Endothelial cell of umbilical vein (primary cell): ENCODE data around the gene PRRT4. TPM values are rescaled to one million over a fixed set of nuclear protein-coding genes. Genes with fewer than 3 reads are reported as not detected.

Source experiments
- BruUV-seq: library from RNA; stranded (reverse); fragments of 400-500 nt; replicated peaks from 2 replicates; lab custom pipeline; 2021; lab: Mats Ljungman, UMichigan
- CTCF ChIA-PET: fragments of 300-600, 350-600 bp; sonication (Branson Sonifier 250); formaldehyde crosslinking; loops from one replicate; lab custom pipeline; 2021; ENCODE audit warnings: antibody characterized with exemption, inconsistent platforms; lab: Charles Lee
- POLR2A ChIA-PET: fragments of 300-600, 350-600 bp; sonication (Branson Sonifier 250); formaldehyde crosslinking; loops from one replicate; lab custom pipeline; 2021; ENCODE audit warnings: antibody characterized with exemption, inconsistent platforms; lab: Charles Lee
- DNase-seq: peaks from one replicate; pipeline ENCODE4 v3.0.0-alpha.2; 2011; ENCODE audit warnings: low read depth, low spot score
- FAIRE-seq: peaks from 2 replicates; lab custom pipeline; 2011; peaks lifted over from hg19 to GRCh38; lab: Jason Lieb, UNC
- H2AFZ ChIP-seq: 2 replicates; pipeline ENCODE4 v1.6.0; 2012; ENCODE audit warnings: low read depth, low read length, control low read depth, inconsistent platforms
- H3K27ac ChIP-seq: 2 replicates; pipeline ENCODE4 v1.5.1; 2011; ENCODE audit warnings: low read depth, mild to moderate bottlenecking, control low read depth, low read length, moderate library complexity; ENCODE audit not compliant: insufficient read depth
- H3K27me3 ChIP-seq, 2 experiments: 2 replicates each; pipeline versions ENCODE4 v1.6.0 to v1.6.1; 2011; ENCODE audit warnings: low read length in 2 of 2, mixed read lengths in 1 of 2; ENCODE audit not compliant: control insufficient read depth in 2 of 2, insufficient read depth in 2 of 2
- H3K36me3 ChIP-seq, 2 experiments: 2 replicates in 1 of 2; 3 replicates in 1 of 2; pipeline ENCODE4 v1.5.1; 2011; ENCODE audit warnings: low read length in 2 of 2, mild to moderate bottlenecking in 1 of 2, moderate library complexity in 1 of 2; ENCODE audit not compliant: control insufficient read depth in 2 of 2, insufficient read depth in 2 of 2; ENCODE audit errors: extremely low read depth in 1 of 2
- H3K4me1 ChIP-seq: 3 replicates; pipeline ENCODE4 v1.5.1; 2011; ENCODE audit warnings: mild to moderate bottlenecking, low read length; ENCODE audit not compliant: control insufficient read depth, insufficient read depth; ENCODE audit errors: extremely low read depth
- H3K4me2 ChIP-seq: 2 replicates; pipeline ENCODE4 v1.6.1; 2011; ENCODE audit warnings: low read length, control low read depth, mixed read lengths; ENCODE audit not compliant: insufficient read depth
- H3K4me3 ChIP-seq, 3 experiments: fragments of 200-600 bp in 1 of 3; sonication (generic), shearing (Covaris generic) in 1 of 3; replicated peaks in 1 of 3; 2 replicates each; pipeline ENCODE4 v1.5.1; 2011 to 2016; ENCODE audit warnings: control low read depth in 3 of 3, low read length in 3 of 3, mild to moderate bottlenecking in 2 of 3, inconsistent platforms in 1 of 3, low read depth in 1 of 3, moderate library complexity in 1 of 3; ENCODE audit not compliant: insufficient read depth in 1 of 3
- H3K79me2 ChIP-seq: 2 replicates; pipeline ENCODE4 v1.6.0; 2012; ENCODE audit warnings: low read length, inconsistent platforms; ENCODE audit not compliant: control insufficient read depth, insufficient read depth
- H3K9ac ChIP-seq: replicated peaks from 2 replicates; pipeline ENCODE3; 2011; ENCODE audit warnings: low read length, control low read depth; ENCODE audit not compliant: insufficient read depth; ENCODE audit errors: extremely low read depth
- H3K9me1 ChIP-seq: replicated peaks from 3 replicates; pipeline ENCODE4 v1.6.0; 2011; ENCODE audit warnings: mild to moderate bottlenecking, low read length; ENCODE audit not compliant: control insufficient read depth, insufficient read depth; ENCODE audit errors: extremely low read depth
- H3K9me3 ChIP-seq: replicated peaks from 2 replicates; pipeline ENCODE4 v1.5.1; 2012; ENCODE audit warnings: low read length, inconsistent platforms; ENCODE audit not compliant: control insufficient read depth, insufficient read depth
- H4K20me1 ChIP-seq: replicated peaks from 2 replicates; pipeline ENCODE3; 2011; ENCODE audit warnings: mild to moderate bottlenecking, low read length; ENCODE audit not compliant: control insufficient read depth, insufficient read depth; ENCODE audit errors: extremely low read depth
- EZH2 ChIP-seq: IDR thresholded peaks from 2 replicates; pipeline ENCODE4 v1.6.1; 2012; ENCODE audit warnings: borderline replicate concordance, low read depth, mild to moderate bottlenecking, moderate library complexity, low read length, inconsistent platforms; ENCODE audit not compliant: severe bottlenecking
- FOS ChIP-seq: IDR thresholded peaks from 2 replicates; pipeline ENCODE4 v1.6.1; 2011; ENCODE audit warnings: mild to moderate bottlenecking, low read length, moderate library complexity, borderline replicate concordance; ENCODE audit not compliant: insufficient read depth
- GATA2 ChIP-seq: IDR thresholded peaks from 2 replicates; pipeline ENCODE4 v1.7.0; 2011; ENCODE audit warnings: low read depth, mild to moderate bottlenecking, moderate library complexity, mixed read lengths, low read length; ENCODE audit not compliant: insufficient read length, insufficient read depth
- JUN ChIP-seq: IDR thresholded peaks from 2 replicates; pipeline ENCODE4 v1.6.1; 2011; ENCODE audit warnings: borderline replicate concordance, low read depth; ENCODE audit not compliant: insufficient read length, insufficient read depth
- MYC ChIP-seq: IDR thresholded peaks from one replicate; pipeline ENCODE4 v1.6.1; 2011; ENCODE audit warnings: mild to moderate bottlenecking, low read depth, low read length
- POLR2A ChIP-seq: IDR thresholded peaks from 2 replicates; pipeline ENCODE4 v1.6.1; 2012; ENCODE audit warnings: low read depth, mild to moderate bottlenecking, control low read depth, low read length
- POLR2AphosphoS5 ChIP-seq: IDR thresholded peaks from 2 replicates; pipeline ENCODE4 v1.6.1; 2012; ENCODE audit warnings: low read depth, mild to moderate bottlenecking, control low read depth, low read length, moderate library complexity; ENCODE audit not compliant: insufficient read depth
- dilution Hi-C: fragments of 300-500 bp; cut with MboI; formaldehyde crosslinking; loops from one replicate; pipeline ENCODE4 v1.15.0; 2019; ENCODE audit warnings: low sequenced_read_pairs; ENCODE audit not compliant: extremely low pct_ligation_motif_present
- intact Hi-C: fragments of 100-400 bp; cut with micrococcal nuclease; formaldehyde crosslinking; loops from one replicate; pipeline ENCODE4 v1.10.0; 2022
- polyA plus RNA-seq, 4 experiments: library from polyadenylated mRNA; depleted of rRNA in 3 of 4; stranded (reverse) in 3 of 4; unstranded in 1 of 4; fragments of >200 nt; gene quantifications; 2 replicates each; pipeline versions ENCODE4 v1.2.1 to v1.2.3, GENCODE V29; 2011 to 2012; ENCODE audit warnings: missing spikeins in 1 of 4
- total RNA-seq: library from RNA; stranded (reverse); gene quantifications from 2 replicates; pipeline ENCODE4 v1.2.3, GENCODE V29; 2021
- TF ChIP-seq, protein P1 (sequence below): IDR thresholded peaks from 2 replicates; pipeline ENCODE4 v1.6.1; 2011; ENCODE audit not compliant: insufficient read depth, insufficient read length
- TF ChIP-seq, protein P2 (sequence below), 2 donors: IDR thresholded peaks; 1 replicate in 1 of 2; 2 replicates in 1 of 2; pipeline ENCODE4 v1.5.1; 2011; ENCODE audit warnings: low read length in 2 of 2, mild to moderate bottlenecking in 2 of 2, moderate library complexity in 2 of 2, control low read depth in 1 of 2, inconsistent platforms in 1 of 2, low read depth in 1 of 2; ENCODE audit not compliant: insufficient read depth in 1 of 2; ENCODE audit errors: extremely low read depth in 1 of 2

PRRT4 gene
- total and polyA plus RNA-seq, 2 donors (not counting 3 experiments of a cell fraction or from before 2014, with no cell fraction given): 0.03 TPM; not detected in 1

GRCh38 chr7:128358233-128358632 is 3.3 kb downstream of the PRRT4 start:
- H3K9ac ChIP-seq: no peak overlapping the region
- H3K9me3 ChIP-seq: no peaks in the 10 kb centered on the region
- ChIA-PET CTCF (interaction anchor here (1.0 to 16.4 kb wide), 5 partner anchors 10 to 28 kb away, joined by 3 to 778 read pairs (median 5); partner anchors contain the start of gene RBM28), POLR2A (no interaction called here)
- no peak overlapping the region for H2AFZ ChIP-seq
- dilution Hi-C loops (no loop called here), intact Hi-C loops (no loop called here)
- no peaks in the 10 kb centered on the region for H3K9me1 ChIP-seq
- H3K27me3 ChIP-seq: peaks cover 49 to 51% of the 10 kb centered on the region in 2 experiments
- no peaks in the 10 kb centered on the region for H3K36me3 ChIP-seq
- no peaks in the 10 kb centered on the region for H4K20me1 ChIP-seq
- H3K4me3 ChIP-seq: no peak overlapping the region
- peaks cover 4% of the 10 kb centered on the region for H3K4me1 ChIP-seq
- FAIRE-seq (no peak), DNase-seq (no peak)
- no peak overlapping the region for H3K27ac ChIP-seq
- H3K4me2 ChIP-seq: no peak overlapping the region
- BruUV-seq: no TSS peak
- H3K79me2 ChIP-seq: no peaks in the 10 kb centered on the region
- no peak for TF ChIP-seq MYC
- no peak for TF ChIP-seq POLR2AphosphoS5
- no peak for TF ChIP-seq POLR2A
- no peak for TF ChIP-seq JUN
- TF ChIP-seq EZH2: no peak
- TF ChIP-seq, protein P1, sequence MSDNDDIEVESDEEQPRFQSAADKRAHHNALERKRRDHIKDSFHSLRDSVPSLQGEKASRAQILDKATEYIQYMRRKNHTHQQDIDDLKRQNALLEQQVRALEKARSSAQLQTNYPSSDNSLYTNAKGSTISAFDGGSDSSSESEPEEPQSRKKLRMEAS: no peak
- no peak for TF ChIP-seq FOS
- TF ChIP-seq, protein P2, sequence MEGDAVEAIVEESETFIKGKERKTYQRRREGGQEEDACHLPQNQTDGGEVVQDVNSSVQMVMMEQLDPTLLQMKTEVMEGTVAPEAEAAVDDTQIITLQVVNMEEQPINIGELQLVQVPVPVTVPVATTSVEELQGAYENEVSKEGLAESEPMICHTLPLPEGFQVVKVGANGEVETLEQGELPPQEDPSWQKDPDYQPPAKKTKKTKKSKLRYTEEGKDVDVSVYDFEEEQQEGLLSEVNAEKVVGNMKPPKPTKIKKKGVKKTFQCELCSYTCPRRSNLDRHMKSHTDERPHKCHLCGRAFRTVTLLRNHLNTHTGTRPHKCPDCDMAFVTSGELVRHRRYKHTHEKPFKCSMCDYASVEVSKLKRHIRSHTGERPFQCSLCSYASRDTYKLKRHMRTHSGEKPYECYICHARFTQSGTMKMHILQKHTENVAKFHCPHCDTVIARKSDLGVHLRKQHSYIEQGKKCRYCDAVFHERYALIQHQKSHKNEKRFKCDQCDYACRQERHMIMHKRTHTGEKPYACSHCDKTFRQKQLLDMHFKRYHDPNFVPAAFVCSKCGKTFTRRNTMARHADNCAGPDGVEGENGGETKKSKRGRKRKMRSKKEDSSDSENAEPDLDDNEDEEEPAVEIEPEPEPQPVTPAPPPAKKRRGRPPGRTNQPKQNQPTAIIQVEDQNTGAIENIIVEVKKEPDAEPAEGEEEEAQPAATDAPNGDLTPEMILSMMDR (IDR thresholded peaks at IDR 0.05; ENCODE audit: extremely low read depth in 1 of 2, insufficient read depth in 1 of 2, low read depth in 1 of 2, low read length in 2 of 2): no peak
- no peak for TF ChIP-seq GATA2
